HUDEP-2 (cell line): Measurements from ENCODE around the gene ZNF543.

Source experiments
- DNase-seq, 76 experiments: peaks; one replicate each; lab custom pipeline; 2025; ENCODE audit not compliant: unreplicated experiment in 76 of 76; lab: John Stamatoyannopoulos, UW

ZNF543 gene

DNA sequence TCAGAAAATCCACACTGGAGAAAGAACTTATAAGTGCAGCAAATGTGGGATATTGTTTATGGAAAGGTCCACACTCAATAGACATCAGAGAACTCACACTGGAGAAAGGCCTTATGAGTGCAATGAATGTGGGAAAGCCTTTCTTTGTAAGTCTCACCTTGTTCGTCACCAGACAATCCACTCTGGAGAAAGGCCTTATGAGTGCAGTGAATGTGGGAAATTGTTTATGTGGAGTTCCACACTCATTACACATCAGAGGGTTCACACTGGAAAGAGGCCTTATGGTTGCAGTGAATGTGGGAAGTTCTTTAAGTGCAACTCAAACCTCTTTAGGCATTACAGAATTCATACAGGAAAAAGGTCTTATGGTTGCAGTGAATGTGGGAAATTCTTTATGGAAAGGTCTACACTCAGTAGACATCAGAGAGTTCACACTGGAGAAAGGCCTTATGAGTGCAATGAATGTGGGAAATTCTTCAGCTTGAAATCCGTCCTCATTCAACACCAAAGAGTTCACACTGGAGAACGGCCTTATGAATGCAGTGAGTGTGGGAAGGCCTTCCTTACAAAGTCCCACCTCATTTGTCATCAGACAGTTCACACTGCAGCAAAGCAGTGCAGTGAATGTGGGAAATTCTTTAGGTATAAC, 57.4 kb downstream of the ZNF543 start:
- no peak for DNase-seq
